GM18498 (cell line): ENCODE measurements around the gene MAML3.

ENCODE experiments used
- ATAC-seq: cut with Tn5 transposase; IDR thresholded peaks from one replicate; pipeline ENCODE4 v1.9.1; 2021; ENCODE audit warnings: mild to moderate bottlenecking, moderate library complexity; ENCODE audit not compliant: unreplicated experiment

MAML3 gene

DNA sequence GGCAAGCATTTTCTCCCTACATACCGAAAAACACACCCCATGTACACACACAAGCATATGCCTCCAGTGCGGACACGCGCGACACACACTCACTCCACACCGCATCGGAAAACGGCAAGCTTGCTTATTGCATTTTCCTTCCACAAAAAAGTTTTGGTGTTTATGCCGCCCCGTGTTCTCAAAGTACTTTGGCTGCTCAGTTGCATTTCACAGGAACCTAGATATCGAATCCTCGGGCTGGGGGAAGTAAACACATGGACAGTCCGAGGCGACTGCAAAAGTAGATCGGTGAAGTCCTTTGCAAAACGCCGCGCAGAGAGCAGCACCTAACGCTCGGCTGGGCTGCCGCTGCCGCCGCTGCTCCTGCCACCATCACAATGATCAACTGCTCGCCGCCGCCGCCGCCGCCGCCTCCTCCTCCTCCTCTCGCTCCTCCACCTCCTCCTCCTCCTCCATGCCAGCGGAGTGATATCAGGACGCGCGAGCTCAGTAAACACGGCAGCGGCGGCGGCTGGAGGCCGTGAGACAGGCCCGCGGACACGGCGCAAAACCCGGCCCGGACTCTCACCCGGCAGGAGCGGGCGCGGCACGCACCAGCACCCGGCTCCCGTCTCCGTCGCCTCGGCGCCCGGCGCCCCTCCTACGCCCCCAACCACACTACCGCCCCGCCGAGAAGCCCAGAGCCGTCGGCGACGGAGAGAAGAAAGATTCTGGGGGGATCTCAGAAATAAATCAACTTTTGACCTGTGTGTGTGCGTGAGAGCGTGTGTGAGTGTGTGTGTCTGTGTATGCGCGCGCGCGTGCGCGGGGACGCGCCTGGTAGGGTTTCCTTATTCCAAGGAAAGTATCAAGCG is at the start of gene MAML3:
MAML3 (minus strand) TSS at position 467 of the 854 bp plus-strand sequence. CDS start 857 bp downstream, outside the sequence.
- ATAC-seq = peak; percentile 63

DNA sequence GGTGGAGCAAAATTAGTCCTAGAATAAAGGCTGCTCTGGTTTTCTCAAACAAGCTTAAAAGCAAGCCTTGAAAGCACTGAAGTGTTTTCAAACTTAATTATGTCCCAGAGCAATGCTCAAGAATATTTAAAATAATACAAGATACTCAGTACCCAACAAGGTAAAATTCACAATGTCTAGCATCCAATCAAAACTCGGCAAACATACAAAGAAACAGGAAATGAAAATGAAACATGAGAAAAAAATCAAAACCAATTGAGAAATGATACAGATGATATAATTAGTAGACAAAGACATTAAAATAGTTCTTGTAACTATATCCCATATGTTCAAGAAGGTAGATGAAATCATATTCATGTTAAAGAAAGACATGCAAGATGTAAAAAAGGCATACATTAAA is 45.0 kb upstream of the MAML3 start:
- ATAC-seq = no peak

GRCh38 chr4:140195806-140196205 is 41.8 kb upstream of the MAML3 start:
- no peak for ATAC-seq

DNA sequence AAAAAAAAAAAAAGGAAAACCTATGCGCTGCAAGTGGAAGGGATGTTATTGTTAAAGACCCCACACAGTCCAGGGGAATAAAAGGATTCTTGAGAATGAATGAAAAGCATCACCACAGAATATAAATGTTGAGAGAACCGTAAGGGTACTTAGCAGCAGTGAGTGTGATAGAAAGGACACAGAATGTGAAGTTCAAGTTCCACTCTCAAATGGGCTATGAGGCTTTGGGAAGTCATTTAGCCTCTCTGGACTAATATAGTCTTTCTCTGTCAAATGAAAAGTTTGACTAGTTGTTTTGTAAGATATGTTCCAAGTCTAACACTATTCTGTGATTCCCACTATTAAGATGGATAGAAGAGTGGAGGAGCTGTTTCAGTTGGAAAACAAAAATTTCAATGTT is 35.8 kb upstream of the MAML3 start:
- no peak for ATAC-seq

GRCh38 chr4:140188975-140189374 is 35.0 kb upstream of the MAML3 start:
- no peak for ATAC-seq

GRCh38 chr4:140187316-140187695 is 33.3 kb upstream of the MAML3 start:
- no peak for ATAC-seq

- no peak for ATAC-seq
These were observed 32.8 kb upstream of the MAML3 start for GRCh38 chr4:140186651-140187315.

- ATAC-seq = no peak
These were observed 32.1 kb upstream of the MAML3 start for GRCh38 chr4:140186082-140186438.

DNA sequence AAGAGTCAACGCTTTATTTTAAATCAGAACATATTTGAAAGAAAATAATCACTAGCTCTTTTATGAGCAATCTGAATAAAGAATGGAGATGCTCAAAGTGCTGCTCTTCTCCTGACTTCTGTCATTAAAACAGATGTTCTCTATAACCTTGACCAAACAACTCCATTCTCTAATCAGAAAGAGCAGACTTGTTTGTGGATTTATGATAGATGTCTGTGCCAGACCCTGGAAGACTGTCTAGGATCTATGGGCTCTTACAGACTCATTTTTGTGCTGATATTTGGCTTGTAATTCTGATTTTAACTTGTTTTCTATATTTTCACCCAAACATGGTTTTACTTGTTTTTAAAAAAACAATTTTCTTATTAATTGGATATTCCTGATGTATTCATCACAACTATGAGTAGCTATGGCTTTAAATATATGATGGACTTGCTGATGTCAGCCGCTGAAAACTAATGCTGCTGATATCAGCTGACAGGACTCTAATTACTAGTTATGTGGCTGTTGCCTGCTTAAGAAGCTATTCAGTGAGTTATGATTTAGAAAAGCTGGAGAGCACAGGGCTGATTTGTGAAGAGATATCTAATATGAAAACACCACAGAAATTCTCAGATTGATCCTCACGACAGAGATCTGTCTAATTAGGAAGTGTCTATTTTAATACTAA is 31.6 kb upstream of the MAML3 start:
- ATAC-seq = no peak

DNA sequence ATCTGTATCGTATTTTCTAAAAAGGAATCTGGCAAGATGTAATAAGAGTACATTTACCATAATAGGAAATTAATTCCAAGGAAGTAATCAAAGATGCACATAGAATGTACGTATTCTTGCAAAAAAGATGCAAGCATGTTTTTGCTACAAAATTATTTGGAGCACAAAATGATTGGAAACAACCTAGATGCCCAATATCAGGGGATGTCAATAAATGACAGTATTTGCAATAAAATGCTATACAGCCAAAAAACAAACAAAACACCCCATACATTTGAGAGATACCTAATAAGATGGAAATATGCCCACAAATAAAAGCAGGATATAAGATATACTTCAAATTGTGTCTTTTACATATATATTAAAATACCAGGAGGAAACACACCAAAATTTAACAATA is 29.3 kb upstream of the MAML3 start:
- ATAC-seq = no peak

- no peak for ATAC-seq
These were observed 26.6 kb upstream of the MAML3 start for GRCh38 chr4:140180577-140180976.

DNA sequence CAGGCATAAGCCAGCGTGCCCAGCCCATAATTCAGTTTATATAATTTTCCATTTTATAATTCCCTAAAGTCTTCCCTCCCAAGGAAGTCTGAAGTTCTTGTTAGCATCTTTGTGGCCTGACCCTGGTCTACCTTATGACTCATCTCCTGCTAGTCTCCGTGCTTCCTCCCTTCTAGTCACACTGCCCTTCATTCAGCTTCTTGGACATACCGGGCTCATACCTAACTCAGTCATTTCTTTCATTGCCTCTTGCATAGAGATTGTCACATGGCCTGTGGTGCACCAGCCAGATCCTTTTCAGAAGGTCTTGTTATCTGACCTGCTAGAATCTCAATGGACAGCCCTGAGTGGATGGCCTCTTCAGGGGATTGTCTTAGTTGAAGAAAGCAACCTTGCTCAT is 22.8 kb upstream of the MAML3 start:
- ATAC-seq = no peak

- ATAC-seq = no peak
These were observed 20.6 kb upstream of the MAML3 start for GRCh38 chr4:140174543-140174942.

DNA sequence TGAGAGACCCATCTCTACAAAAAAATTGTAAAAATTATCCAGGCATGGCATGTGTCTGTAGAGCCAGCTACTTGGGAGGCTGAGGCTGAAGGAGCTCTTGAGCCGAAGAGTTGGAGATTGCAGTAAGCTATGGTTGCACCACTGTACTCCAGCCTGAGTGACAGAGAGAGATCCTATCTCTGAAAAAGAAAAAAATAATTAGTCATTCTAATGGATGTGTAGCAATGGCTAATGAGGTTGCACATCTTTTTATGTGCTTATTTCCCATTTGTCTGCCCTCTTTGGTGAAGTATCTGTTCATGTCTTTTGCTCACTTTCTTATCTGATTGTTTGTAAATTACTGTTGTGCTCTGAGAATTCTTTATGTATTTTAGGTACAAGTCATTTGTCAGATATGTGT is 19.0 kb upstream of the MAML3 start:
- ATAC-seq = no peak

GRCh38 chr4:140170299-140170698 is 16.3 kb upstream of the MAML3 start:
- no peak for ATAC-seq

DNA sequence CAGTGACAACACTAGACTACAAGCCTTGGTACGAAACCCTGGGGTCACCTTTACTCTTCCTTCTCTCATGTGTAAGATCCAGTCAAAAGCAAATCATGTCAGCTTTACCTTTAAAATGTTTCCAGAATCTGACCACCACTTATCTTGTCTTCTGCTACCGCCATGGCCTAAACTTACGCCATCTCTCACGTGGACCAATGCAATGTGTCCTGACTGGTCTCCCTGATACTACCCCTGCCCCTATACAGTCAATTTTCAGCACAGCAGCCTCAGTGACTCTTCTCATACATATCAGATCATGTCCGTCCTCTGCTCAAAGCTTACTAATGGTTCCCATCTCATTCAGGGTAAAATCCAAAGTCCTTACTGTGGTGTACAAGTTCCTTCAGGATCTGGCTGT is 15.0 kb upstream of the MAML3 start:
- ATAC-seq = no peak

GRCh38 chr4:140168474-140168873 is 14.5 kb upstream of the MAML3 start:
- no peak for ATAC-seq

DNA sequence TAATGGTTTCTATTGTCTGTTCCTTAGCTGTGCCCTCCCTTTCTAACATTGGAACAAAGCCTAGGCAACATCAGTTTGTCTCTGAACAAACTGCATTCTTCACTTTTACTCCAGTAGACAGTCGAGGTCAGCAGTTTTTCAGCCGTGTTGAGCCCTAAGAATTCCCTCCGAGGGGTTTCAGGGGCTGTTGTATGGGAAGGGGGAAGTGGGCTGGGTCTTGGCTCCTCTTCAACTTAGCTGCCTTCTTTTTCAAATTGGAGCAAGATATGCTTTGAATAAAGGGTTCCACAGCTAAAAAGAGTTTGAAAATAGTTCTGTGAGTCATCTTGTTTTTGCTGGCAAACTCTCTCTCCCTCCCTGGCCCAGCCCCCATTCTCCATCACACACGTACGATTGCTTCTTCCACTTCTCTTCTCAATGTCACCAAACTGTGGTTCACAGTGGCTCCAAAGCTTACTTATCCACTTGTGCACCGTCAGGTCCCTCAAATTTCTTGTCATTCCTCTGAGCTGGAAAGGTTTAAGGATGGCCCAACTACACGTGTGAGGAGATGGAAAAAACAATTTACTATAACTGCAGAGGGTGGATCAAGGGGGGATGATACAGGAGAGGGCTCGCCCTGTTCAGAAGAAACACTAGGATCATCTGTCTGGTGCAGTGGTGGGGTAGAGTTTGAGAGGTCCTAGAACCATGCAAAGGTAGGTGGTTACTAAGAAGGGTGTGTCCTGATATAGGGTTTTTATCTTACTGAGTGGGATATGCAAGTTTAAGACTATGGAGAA is 9.2 kb upstream of the MAML3 start:
- no peak for ATAC-seq

DNA sequence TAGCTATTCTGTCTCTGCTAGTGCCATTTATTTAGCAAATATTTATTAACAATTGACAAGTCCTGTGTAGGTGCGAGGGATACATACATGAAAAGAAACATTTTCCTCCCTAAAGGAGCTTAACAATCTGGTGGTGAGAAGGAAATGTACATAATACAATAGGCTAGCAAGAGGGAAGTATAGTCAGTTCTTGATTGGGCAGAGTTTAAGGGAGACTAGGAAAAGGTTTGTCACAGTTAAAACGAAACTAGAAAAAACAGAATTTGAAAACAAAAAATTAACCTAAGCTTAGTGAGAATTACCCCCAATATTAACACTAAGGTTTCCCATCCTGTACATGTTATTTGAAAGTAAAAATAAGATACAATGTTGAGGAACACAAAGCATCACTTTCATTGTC is 8.6 kb upstream of the MAML3 start:
- ATAC-seq = no peak

- no peak for ATAC-seq
These were observed 4.5 kb upstream of the MAML3 start for GRCh38 chr4:140158365-140159030.

DNA sequence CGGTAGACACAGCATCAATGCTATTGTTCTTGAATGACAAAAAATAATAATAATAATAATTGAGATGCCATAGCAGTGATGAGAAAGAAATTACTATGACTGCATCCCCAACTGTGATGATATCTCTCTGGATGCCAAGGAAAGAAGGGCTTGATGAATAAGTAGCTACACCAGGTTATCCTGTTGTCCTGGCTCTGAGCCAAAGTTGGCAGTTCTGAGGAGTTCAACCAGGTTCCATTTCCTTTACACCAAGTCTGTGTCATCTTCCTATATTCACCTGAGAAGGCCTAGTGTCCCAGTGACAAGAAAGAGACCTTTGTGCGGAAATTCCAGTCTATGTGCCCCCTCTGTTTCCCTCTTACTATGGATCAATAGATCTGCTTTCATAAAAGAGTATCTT is 3.4 kb upstream of the MAML3 start:
- ATAC-seq = no peak
